Measurements from ENCODE around the gene ANKRD10.

Gene ANKRD10

DNA sequence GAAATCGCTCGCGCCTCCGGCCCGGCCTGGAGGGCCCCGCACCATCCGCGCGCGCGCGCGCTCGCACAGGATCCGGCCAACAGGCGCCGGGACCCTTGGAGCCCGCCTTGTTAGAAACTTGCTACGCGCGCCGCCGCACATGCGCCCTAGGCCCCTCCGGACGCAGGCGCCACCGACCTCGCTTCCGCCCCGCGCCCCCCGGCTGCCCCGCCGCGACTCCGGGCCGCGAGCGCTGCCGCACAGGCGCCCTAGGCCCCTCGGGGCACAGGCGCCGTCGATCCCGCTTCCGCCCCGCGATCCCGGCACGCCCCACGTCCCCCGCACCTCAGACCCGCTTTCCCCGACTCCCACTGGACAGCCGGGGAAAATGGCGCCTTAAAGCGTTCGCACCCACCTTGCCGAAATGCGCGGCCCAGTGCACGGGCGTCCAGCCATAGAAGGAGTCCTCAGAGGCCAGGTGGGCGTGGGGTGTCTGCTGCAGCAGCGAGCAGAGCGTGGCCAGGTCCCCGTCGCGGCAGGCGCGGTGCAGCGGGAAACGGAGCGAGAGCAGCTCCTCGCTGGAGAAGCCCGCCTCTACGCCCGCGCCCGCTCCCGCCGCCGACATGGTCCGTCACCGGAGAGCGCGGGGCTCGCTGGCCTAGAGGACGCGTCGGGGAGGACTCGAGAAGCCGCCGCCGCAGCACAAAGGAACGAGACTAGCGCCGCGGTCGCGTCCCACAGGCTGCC, 375 bp downstream of the ANKRD10 start:
- DNase-seq (ENCODE audit: low read depth): peak; percentile 58

DNA sequence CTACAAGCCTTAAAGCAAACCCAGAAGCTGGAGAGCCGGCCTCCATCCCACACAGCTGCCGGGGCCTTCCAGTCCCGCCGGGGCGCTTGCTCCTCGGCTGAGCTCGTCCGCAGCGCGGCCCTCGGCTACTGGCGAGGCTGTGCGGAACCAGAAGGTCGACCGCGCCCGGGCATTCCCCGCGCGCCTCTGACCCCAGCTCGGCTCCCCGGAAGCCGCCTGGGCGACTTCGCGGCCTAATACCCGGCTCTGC, 863 bp downstream of the ANKRD10 start:
- no peak for DNase-seq (ENCODE audit: low read depth)

DNA sequence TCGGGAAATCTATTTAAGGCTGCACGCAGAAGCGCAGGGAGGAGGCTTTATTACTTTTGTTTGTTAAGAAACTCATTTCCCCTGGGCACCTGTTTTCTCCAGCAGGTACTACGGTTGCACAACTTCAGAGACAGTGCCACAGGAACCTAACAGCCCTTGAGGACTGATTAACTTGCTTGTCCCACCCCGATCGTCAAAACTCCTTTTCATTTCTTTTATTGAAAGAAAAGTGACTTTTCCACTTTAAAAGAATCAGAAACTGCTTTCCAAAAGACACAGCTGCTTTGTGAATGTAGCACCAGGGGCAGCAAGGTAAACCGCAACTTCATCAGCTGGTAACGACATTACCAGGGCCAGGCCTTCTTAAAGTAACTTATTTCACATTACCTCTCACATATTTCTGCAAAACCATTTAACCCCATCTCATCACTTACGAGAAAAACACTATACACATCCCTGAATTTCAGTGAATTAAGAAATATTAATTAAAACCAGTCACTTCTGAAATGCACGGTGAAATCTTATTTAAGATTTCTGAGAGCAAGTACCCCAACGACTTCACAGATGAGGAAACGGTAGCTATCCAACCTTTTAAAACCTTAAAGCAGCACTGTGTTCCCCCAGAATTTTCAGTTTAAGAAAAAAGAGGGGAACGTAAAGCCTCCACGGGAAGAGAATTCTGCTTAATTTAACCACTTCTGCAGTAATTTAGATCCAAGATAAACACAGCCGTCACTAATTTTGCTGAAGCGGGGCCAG, 1.4 kb downstream of the ANKRD10 start:
- DNase-seq (ENCODE audit: low read depth): no peak

DNA sequence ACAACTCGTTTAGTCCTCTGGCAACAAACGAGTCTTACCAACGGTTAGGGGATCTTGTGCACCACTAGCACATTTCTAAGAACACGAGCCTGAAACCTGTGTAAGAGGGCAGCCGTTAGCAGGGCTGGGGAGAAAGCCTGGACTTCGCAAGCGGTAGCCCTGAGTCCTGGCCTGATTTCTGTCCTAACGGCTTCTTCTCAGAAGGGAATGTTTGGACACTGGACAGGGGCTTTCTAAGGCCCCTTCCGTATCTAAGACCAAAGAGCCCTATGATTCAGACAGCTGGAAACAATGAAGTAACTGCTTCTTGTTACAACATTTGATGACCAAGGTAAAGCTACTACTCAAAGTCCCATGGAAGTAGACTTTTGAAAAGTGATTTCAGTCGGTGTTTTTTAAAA, 2.2 kb downstream of the ANKRD10 start:
- DNase-seq (ENCODE audit: low read depth): no peak

DNA sequence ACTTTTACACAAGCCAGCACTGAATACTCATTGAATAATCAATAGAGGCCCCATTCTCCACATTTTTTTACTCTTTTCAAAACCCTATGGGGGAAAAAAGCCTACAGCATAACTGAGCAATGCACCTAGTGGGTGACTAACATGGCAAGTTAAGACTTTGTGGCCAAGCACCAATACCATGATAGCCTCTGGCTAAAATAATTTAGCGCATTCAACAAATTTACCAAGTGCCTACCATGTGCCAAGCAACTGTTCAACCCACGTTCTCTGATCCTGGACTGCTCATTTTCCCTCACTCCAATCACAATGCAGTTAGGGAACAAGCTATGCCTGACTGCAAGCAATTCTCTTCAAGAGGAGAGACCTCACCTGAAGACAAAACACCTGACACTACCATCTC, 3.0 kb downstream of the ANKRD10 start:
- no peak for DNase-seq (ENCODE audit: low read depth)

DNA sequence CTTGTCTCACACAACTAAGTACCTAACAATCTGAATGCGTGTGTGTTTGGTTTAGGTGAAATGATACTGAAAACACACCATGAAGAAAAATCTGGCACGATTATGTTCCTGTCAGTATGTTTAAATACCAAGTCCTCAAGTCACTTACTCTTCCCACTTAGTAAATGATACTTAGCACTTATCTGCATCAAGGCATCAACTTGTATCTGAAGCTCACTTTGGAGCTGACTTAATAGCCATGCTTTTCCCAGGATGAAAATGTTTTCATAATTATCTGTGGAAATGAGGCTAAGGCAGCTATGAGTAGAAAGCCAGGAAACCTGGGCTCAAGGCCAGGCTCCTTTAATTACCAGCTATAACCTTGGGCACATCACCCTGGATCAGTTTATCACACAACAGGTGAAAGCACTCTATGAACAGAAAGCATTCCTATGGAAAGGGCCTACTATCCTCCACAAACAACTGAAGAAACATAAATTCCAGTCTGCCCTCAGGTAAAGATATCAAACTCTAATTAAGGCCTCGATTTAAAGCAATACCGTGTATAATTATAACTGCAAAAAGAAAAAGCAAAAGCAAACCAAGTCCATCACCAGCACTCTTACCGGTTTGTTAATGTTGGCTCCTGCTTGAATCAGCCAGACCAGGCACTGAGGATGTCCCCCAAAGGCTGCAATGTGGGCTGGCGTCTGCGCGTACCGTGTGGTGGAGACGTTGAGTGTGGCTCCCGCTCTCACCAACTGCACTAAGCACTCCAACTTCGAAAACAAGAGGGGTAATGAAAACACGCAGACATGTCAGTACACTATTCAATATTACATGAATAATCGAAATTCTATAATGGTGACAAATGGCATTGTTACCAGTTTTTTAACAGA, 4.6 kb downstream of the ANKRD10 start:
- no peak for DNase-seq (ENCODE audit: low read depth)

DNA sequence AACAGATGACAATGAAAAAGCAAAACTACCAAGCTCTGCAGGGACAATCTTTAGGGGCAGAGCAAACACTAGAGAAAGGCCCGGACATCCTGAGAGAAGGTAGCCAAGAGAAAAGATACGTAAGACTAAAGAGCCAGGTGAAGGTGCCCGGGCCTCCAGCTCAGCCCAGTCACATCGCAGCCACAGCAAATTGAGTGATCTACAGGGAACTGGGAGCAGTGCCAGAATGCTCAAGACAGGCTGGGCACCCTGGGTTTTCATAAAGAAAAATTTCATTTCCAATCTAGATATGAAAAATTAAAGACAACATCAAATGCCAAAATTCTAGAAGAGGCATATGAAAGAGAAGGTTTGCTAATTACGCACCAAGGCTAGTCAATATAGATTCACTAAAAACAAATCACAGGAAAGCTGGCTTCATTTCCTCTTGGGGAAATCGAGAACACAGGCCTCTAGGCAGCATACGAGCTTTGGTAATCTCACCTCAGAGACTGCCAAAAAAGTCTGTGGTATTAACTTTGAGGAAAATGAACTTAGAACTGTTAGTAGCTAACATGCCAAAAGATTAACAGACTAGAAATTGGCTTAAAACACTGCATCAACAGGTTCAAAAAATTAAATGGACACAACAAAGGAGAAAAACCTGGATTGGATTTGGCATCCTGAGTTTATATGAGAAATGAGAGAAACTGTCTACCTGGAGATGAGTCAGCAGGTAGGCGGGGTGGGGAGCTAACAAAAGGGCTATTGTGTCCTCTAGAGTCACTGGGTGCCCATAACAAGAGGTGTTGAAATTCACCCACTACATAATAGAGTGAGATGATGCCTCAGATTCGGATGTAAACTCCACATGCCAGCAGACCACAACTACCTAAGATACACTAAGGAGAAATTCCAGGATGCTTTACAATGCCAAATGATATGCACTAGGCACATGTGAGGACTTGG, 6.6 kb downstream of the ANKRD10 start:
- DNase-seq (ENCODE audit: low read depth): no peak

DNA sequence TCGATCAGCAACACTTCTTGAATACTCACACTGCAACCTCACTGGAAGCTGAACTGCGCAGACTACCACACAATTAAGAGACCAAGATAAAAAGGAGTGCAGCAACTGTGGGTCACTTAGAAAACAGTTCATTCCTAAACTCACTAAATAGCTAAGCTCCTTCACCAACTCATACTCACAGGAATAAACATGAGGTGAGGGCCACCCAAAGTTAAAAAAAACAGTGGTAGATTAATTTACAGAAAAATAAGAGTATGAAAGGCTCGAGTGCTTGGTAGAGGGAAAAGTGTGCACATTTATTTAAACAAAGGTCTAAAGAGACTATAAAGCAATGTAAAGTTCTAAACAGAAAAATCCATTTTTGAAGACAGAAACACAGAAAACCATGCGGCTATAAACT, 7.6 kb downstream of the ANKRD10 start:
- DNase-seq (ENCODE audit: low read depth): no peak

DNA sequence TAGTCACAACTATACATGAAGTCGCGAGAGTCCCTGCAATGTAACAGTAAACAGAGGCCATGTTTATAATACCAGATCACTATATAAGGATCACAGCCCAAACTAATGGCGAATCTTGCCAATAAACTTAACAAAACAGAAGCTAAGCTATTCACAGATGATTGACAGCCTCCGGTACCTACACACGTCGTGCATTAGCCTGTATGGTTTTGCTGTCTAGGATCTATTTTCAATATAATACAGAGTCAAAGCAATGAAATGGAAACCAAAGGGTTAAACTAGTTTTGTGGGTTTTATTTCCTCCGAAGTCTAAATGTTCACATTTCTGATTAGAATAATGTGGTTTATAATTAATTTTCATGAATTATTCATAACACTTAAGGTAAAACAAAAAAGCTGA, 10.1 kb downstream of the ANKRD10 start:
- DNase-seq (ENCODE audit: low read depth): no peak

DNA sequence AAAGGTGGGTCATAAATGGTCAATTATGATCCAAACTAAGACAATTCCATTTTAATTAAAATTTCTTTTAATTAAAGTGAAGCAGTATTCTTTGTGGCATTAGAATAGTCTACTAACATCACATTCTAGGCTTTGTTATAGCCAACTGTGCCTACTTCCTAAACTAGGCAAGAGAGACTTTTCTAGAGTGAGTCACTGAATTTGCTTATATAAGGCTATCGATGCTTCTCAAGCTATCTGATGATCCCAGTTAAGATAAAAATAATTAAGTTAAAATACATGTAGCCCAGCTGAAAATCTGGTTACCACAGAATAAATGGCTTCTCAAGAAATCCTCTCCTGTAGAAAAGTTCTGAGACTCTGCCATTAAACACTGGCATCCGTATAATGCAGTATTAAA, 12.5 kb downstream of the ANKRD10 start:
- DNase-seq (ENCODE audit: low read depth): no peak

DNA sequence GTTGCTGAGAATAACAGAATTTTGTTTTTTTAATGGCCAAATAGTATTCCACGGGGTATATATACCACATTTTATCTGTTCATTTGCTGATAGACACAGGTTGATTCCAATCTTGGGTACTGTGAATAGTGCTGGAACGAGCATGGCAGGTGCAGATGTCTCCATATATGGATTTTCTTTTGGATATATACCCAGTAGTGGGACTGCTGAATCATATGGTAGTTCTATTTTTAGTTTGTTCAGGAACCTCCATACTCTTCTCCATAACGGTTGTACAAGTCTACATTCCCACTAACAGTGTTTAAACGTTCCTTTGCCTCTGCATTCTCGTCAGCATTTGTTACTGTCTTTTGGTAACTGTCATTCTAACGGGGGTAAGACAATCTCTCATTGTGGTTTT, 17.3 kb downstream of the ANKRD10 start:
- no peak for DNase-seq (ENCODE audit: low read depth)

DNA sequence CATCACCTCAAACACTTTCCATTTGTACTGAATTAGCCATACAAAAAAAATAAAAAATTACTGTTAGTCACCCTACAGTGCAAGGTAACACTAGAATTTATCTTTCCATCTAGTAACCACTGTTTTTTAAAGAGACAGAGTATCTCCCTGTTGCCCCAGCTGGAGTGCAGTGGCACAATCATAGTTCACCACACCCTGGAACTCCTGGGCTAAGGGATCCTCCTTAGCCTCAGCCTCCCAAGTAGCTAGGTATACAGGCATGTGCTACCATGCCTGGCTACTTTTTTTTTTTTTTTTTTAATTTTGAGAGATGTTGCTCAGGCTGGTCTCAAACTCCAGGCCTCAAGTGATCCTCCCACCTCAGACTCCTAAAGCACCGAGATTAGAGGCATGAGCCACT, 17.9 kb downstream of the ANKRD10 start:
- DNase-seq (ENCODE audit: low read depth): no peak

DNA sequence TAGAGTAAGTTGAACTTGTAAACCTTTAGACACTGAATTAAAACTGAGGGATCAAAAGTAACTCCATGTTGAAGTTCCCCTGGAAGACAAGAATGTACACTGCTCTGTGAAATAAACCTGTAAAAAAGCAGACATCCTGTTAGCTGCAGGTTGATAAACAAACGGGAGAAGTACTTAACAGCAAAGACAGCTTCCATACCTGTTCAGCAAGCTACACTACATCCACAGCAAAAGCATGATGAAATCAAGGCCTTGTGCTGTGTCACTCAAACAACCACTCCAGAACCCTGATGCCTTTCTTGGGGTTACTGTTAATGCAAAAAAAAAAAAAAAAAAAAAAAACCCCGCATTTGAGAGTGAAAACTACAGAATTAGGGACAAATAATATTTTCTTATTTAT, 20.8 kb downstream of the ANKRD10 start:
- DNase-seq (ENCODE audit: low read depth): no peak

DNA sequence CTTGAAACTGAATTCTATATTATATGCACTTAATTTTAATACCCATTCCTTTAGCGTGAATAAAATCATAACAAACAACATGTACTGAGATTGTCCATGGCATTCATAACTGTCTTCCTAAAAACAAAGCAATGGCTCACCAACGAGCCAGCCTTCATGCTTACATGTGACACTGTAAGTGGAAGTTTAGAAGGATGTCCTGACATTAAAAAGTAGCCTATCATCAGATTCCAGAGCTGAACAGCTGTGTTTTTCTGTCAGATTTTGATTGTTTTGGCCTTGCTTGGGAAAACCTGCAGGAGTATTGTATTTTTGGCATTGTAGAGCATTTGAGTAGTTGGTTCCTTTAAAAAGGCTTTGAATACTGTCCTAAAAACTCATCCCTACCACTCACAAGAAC, 21.3 kb downstream of the ANKRD10 start:
- no peak for DNase-seq (ENCODE audit: low read depth)

DNA sequence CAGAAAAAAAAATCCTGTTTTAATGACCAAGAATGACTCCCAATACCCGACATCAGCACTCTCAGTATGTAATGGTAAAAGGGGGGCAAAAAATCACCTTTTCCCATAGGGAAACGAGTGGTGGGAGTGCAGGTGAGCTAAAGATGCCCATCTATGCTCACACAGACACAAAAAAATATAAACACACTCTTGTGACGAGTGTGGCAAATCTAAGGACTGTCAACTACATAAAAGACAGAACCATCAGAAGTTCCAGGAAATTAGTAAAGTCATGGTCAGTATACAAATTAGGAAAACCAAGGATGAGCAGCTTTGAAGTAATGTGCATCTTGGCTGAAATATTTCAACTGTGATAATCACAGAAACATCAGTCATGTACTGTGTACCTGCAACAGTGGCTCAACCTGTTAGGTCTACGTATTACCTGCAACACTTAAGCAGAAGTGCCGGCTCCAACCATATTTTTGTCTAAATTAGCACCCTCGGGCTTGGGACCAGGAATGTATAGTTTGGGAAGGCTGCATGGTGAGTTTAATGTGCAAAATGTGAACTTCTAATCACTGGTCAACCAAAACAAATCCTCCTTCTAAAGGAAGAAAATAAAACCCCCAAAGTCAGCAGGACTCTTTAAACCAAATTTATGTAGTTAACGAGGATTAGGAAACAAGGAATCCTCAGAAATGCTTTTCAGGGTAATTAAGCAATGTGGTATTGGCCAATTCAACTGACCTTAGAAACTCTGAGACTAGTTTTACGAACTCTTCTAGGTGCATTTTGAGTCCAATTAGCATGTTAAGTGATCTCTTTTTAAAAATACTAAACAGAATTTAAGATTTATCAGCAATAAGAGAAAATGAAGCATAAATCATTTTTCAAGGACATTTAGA, 24.3 kb downstream of the ANKRD10 start:
- no peak for DNase-seq (ENCODE audit: low read depth)

DNA sequence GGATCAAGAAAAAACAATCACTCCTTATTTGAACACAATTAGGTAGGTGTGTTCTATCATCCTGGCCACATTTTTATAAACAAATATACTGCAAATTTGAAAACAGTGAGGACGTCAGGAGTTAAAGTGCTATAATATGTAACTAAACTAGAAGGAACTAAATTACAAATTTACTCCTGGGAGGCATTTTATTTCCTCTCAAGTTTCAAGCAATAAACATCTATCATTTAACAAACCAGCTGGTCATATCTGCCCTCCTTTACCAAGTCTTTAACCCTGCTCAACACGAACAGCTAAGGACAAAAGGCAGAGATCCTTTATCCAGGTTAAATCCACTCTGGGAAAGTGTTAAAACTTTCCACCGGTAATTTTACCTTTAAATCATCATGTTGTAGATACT, 26.5 kb downstream of the ANKRD10 start:
- DNase-seq (ENCODE audit: low read depth): no peak

DNA sequence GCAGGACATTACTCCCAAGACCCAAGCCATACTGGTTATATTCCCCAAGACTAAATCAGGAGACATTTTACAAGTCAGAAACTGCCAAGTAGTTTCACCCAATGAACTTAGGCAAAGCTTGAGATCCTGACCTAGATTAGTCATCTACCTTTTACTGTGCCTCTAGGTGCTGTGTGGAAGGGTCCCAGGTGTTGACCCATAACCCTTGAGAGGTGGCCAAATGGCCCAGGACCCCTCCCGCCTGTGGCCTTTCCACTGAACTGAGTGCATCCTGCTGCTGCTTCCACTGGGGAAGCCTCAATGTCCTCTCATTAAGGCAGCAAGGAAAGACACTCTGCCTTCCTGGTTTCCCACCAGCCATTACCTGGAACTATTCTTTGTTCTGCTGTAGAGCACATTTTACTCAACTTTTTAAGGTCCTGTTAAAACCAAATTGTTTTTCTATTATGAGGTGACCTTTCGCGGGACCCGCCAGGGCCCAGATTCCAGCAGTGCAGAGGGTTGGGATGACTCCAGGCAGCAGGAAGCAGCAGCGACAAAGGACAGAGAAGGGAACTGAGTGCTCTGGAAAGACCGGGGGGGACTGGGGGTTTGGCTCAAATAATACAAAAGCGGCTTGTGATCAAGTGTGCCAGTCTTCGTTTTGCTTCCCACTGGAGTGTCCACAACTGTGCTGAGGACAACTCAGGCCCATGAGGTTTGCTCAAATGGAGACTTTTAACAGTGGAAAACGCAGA, 27.1 kb downstream of the ANKRD10 start:
- no peak for DNase-seq (ENCODE audit: low read depth)

DNA sequence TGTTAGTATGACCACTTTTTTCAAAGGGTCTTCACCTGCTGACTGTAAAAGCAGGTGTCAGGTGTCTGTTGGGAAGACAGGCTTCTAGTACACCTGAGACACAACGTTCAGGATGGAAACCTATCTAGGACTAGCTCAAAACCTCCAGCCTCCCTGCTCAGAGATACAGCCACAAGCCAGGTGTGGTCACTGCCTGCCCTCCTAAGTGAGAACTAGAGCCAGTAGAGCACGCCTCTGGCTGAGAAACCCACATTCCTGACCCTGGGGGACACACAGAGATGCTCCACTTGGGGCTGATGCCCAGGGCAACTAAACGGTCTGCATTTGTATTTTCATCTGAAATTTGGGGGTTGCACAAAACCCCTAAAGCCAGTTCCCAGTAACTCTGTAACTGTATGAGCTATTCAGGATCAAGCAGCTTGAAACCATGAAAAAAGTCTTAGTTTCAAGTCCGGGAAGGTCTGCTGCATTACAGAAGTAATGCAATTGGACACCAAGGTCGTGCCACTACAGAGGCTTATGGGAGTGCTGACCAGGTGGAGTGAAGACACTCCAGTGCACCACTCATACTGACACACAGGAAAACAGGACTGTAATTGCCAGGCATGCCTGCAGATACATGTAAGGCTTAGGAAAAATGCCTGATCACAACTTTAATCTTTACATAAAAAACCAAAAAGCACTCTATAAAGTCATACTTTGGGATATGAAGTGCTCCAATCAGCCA, 27.8 kb downstream of the ANKRD10 start:
- no peak for DNase-seq (ENCODE audit: low read depth)
